SK-N-SH (cell line): ENCODE measurements around the gene SCYL2. TPM values are rescaled to one million over a fixed set of nuclear protein-coding genes. Genes with fewer than 3 reads are reported as not detected.
A peak's percentile ranks its signal among the peaks of the same experiment; 100 is the strongest.

Source experiments
- CTCF ChIA-PET: fragments of 300-600, 350-600 bp; formaldehyde crosslinking; extraction: SDS; loops from one replicate; lab custom pipeline; 2021; lab: Yijun Ruan, JAX
- POLR2A ChIA-PET: fragments of 350-600 bp; sonication (Branson Sonifier 250); formaldehyde crosslinking; extraction: SDS; loops from one replicate; lab custom pipeline; 2020; ENCODE audit warnings: antibody characterized with exemption, inconsistent platforms; lab: Yijun Ruan, JAX
- DNase-seq: peaks from one replicate; pipeline ENCODE4 v3.0.0; 2012
- H2AFZ ChIP-seq: fragments of 200-600 bp; sonication (generic); 2 replicates; pipeline ENCODE4 v1.8.1; 2016; ENCODE audit warnings: antibody characterized with exemption, mild to moderate bottlenecking, low read depth
- H3F3A ChIP-seq: fragments of 200-600 bp; sonication (generic); replicated peaks from 2 replicates; pipeline ENCODE3; 2016; ENCODE audit warnings: antibody characterized with exemption, mild to moderate bottlenecking; ENCODE audit not compliant: insufficient read depth
- H3K27ac ChIP-seq, 2 experiments: fragments of 200-500 bp in 1 of 2; fragments of 200-600 bp in 1 of 2; sonication (Bioruptor generic) in 1 of 2; sonication (generic), shearing (Covaris generic) in 1 of 2; 2 replicates each; pipeline versions ENCODE4 v1.5.1 to v1.6.1; 2014 to 2016; ENCODE audit warnings: low read depth in 2 of 2, inconsistent platforms in 1 of 2, low read length in 1 of 2, mild to moderate bottlenecking in 1 of 2, mixed read lengths in 1 of 2
- H3K27me3 ChIP-seq: fragments of 200-600 bp; sonication (generic), shearing (Covaris generic); 2 replicates; pipeline ENCODE4 v1.6.1; 2016; ENCODE audit warnings: mixed run types; ENCODE audit not compliant: insufficient read depth
- H3K36me3 ChIP-seq, 2 experiments: fragments of 200-500 bp in 1 of 2; fragments of 200-600 bp in 1 of 2; sonication (Bioruptor generic) in 1 of 2; sonication (generic) in 1 of 2; replicated peaks in 1 of 2; 2 replicates each; pipeline versions ENCODE3 to v1.5.1; 2014 to 2016; ENCODE audit warnings: low read length in 1 of 2, mild to moderate bottlenecking in 1 of 2; ENCODE audit not compliant: insufficient read depth in 2 of 2, control insufficient read depth in 1 of 2
- H3K4me1 ChIP-seq, 2 experiments: fragments of 200-500 bp in 1 of 2; fragments of 200-600 bp in 1 of 2; sonication (Bioruptor generic) in 1 of 2; sonication (generic), shearing (Covaris generic) in 1 of 2; 2 replicates each; pipeline versions ENCODE4 v1.5.1 to v1.6.1; 2014 to 2016; ENCODE audit warnings: low read depth in 1 of 2, low read length in 1 of 2, mixed run types in 1 of 2; ENCODE audit not compliant: insufficient read depth in 2 of 2, control insufficient read depth in 1 of 2
- H3K4me2 ChIP-seq: fragments of 200-600 bp; sonication (generic), shearing (Covaris generic); 2 replicates; pipeline ENCODE4 v1.6.1; 2017; ENCODE audit warnings: mixed run types
- H3K4me3 ChIP-seq, 2 experiments: fragments of 200-500 bp in 1 of 2; fragments of 200-600 bp in 1 of 2; sonication (Bioruptor generic) in 1 of 2; sonication (generic), shearing (Covaris generic) in 1 of 2; 2 replicates each; pipeline versions ENCODE4 v1.5.1 to v1.8.1; 2014 to 2016; ENCODE audit warnings: low read depth in 2 of 2, inconsistent platforms in 1 of 2, low read length in 1 of 2, mild to moderate bottlenecking in 1 of 2, mixed read lengths in 1 of 2, moderate library complexity in 1 of 2
- H3K79me2 ChIP-seq: fragments of 200-600 bp; sonication (generic); 2 replicates; pipeline ENCODE4 v1.8.1; 2017; ENCODE audit warnings: mild to moderate bottlenecking; ENCODE audit not compliant: insufficient read depth
- H3K9ac ChIP-seq: fragments of 200-600 bp; sonication (generic); 2 replicates; pipeline ENCODE4 v1.6.1; 2017; ENCODE audit warnings: mixed run types
- H3K9me2 ChIP-seq: fragments of 200-600 bp; sonication (generic); 2 replicates; pipeline ENCODE4 v1.6.1; 2017; ENCODE audit warnings: mixed run types
- H3K9me3 ChIP-seq: fragments of 200-600 bp; sonication (generic); 2 replicates; pipeline ENCODE4 v1.6.1; 2017; ENCODE audit warnings: mixed run types, mild to moderate bottlenecking, moderate library complexity
- H4K20me1 ChIP-seq: fragments of 200-600 bp; sonication (generic); 2 replicates; pipeline ENCODE4 v1.6.1; 2017; ENCODE audit warnings: mild to moderate bottlenecking, mixed run types; ENCODE audit not compliant: insufficient read depth
- CHD2 ChIP-seq: fragments of 150-350 bp; IDR thresholded peaks from 2 replicates; pipeline ENCODE4 v1.6.1; 2018; ENCODE audit warnings: low read length; ENCODE audit not compliant: partially characterized antibody
- CTCF ChIP-seq: fragments of 200-600 bp; sonication (generic); IDR thresholded peaks from 2 replicates; pipeline ENCODE4 v1.6.1; 2017; ENCODE audit warnings: antibody characterized with exemption, mild to moderate bottlenecking, moderate library complexity
- ELF1 ChIP-seq: IDR thresholded peaks from 2 replicates; pipeline ENCODE4 v1.4.0; 2012
- FOSL2 ChIP-seq: IDR thresholded peaks from 2 replicates; pipeline ENCODE4 v1.4.0; 2012; ENCODE audit warnings: low read depth, mild to moderate bottlenecking, moderate library complexity, borderline replicate concordance
- FOXM1 ChIP-seq: IDR thresholded peaks from 2 replicates; pipeline ENCODE4 v1.4.0; 2012; ENCODE audit warnings: low read depth, mild to moderate bottlenecking
- GABPA ChIP-seq: IDR thresholded peaks from 2 replicates; pipeline ENCODE4 v1.4.0; 2012; ENCODE audit warnings: low read depth, mild to moderate bottlenecking
- GATA2 ChIP-seq: sonication (generic); formaldehyde crosslinking; IDR thresholded peaks from 2 replicates; pipeline ENCODE4 v1.5.0; 2020; ENCODE audit warnings: mild to moderate bottlenecking, missing genetic modification reagents
- IRF3 ChIP-seq: fragments of 150-350 bp; IDR thresholded peaks from 2 replicates; pipeline ENCODE4 v1.6.1; 2016; ENCODE audit warnings: mild to moderate bottlenecking, low read depth, low read length
- MXI1 ChIP-seq: IDR thresholded peaks from 2 replicates; pipeline ENCODE4 v1.6.1; 2012; ENCODE audit warnings: mild to moderate bottlenecking, low read depth, low read length, improper control_type of control experiment
- NFIC ChIP-seq: IDR thresholded peaks from 2 replicates; pipeline ENCODE4 v1.4.0; 2012; ENCODE audit warnings: borderline replicate concordance
- PBX3 ChIP-seq: IDR thresholded peaks from 2 replicates; pipeline ENCODE4; 2012
- POLR2AphosphoS5 ChIP-seq: IDR thresholded peaks from 2 replicates; pipeline ENCODE4 v1.6.1; 2012; ENCODE audit warnings: low read depth, low read length
- RAD21 ChIP-seq: IDR thresholded peaks from 2 replicates; pipeline ENCODE4 v1.6.1; 2012; ENCODE audit warnings: mild to moderate bottlenecking, low read length
- RCOR1 ChIP-seq: fragments of 150-350 bp; IDR thresholded peaks from 2 replicates; pipeline ENCODE4 v1.6.1; 2017; ENCODE audit warnings: antibody characterized with exemption, low read length
- RFX5 ChIP-seq: IDR thresholded peaks from 2 replicates; pipeline ENCODE4 v1.6.1; 2012; ENCODE audit warnings: mild to moderate bottlenecking, improper control_type of control experiment, low read length
- RXRA ChIP-seq: IDR thresholded peaks from 2 replicates; pipeline ENCODE4 v1.4.0; 2012; ENCODE audit warnings: low read depth, mild to moderate bottlenecking, borderline replicate concordance
- SIN3A ChIP-seq: IDR thresholded peaks from 2 replicates; pipeline ENCODE4 v1.6.1; 2012; ENCODE audit warnings: low read depth, mild to moderate bottlenecking, low read length, moderate library complexity, borderline replicate concordance
- SMC3 ChIP-seq: IDR thresholded peaks from 2 replicates; pipeline ENCODE4 v1.6.1; 2012; ENCODE audit warnings: low read depth, low read length, improper control_type of control experiment
- TAF1 ChIP-seq: IDR thresholded peaks from 2 replicates; pipeline ENCODE4 v1.6.1; 2012; ENCODE audit warnings: low read depth, mild to moderate bottlenecking, low read length, moderate library complexity, borderline replicate concordance
- USF1 ChIP-seq: IDR thresholded peaks from 2 replicates; pipeline ENCODE4 v1.4.0; 2012; ENCODE audit warnings: low read depth, borderline replicate concordance
- YY1 ChIP-seq: IDR thresholded peaks from 2 replicates; pipeline ENCODE4 v1.4.0; 2012; ENCODE audit warnings: low read depth, mild to moderate bottlenecking
- WGBS: methylation state at CpG from one replicate; pipeline ENCODE4 v1.1.6; 2017; ENCODE audit warnings: low lambda C conversion rate; 5-methylcytosine and 5-hydroxymethylcytosine counted together
- polyA plus RNA-seq, 3 experiments: library from polyadenylated mRNA; depleted of rRNA; stranded (reverse); fragments of >200 nt; gene quantifications; 2 replicates each; pipeline ENCODE4 v1.2.3, GENCODE V29; 2012

The SCYL2 gene
- polyA plus RNA-seq (2012; rRNA removed), result 7.5 and 9.7 TPM in 2 replicates
- polyA plus RNA-seq (2012; cell fraction: cytosol; rRNA removed), result 13.2 and 15.5 TPM in 2 replicates
- polyA plus RNA-seq (2012; cell fraction: nucleus; rRNA removed), result 6.9 and 15.8 TPM in 2 replicates

- Histone ChIP-seq H3F3A (peaks cover 6% of the 10 kb centered on the region), H3K79me2 (peaks cover 47% of the 10 kb centered on the region), H4K20me1 (peaks cover 26% of the 10 kb centered on the region), H3K4me2 (peak within 1 kb of the TSS; percentile 84), H3K27ac (peak within 1 kb of the TSS; percentile 89 to 93), H3K27me3 (no peaks in the 10 kb centered on the region), H2AFZ (peak within 1 kb of the TSS; percentile 95), H3K4me3 (peak within 1 kb of the TSS; percentile 79 to 88), H3K9ac (peak within 1 kb of the TSS; percentile 91), H3K9me2 (no peaks in the 10 kb centered on the region), H3K36me3 (peaks cover 2 to 3% of the 10 kb centered on the region in 2 experiments), H3K4me1 (peaks cover 12 to 13% of the 10 kb centered on the region in 2 experiments; a peak in 3 of 4 replicates), H3K9me3 (no peaks in the 10 kb centered on the region)
- TF ChIP-seq GABPA (peak; percentile 79), PBX3 (peak; percentile 77), RCOR1 (no peak), CTCF (no peak), USF1 (peak; percentile 3; the same call in 1 of the 2 replicates), MXI1 (peak; percentile 38), POLR2AphosphoS5 (no peak), RFX5 (0 out of 2 replicates have a peak, but pooled peaks have one; percentile 51), SIN3A (peak; percentile 41), RAD21 (no peak), FOSL2 (no peak), SMC3 (no peak), RXRA (no peak), CHD2 (peak; percentile 2), GATA2 (CRISPR knock-in tag) (no peak), IRF3 (no peak), FOXM1 (no peak), ELF1 (no peak), NFIC (peak; percentile 47), TAF1 (peak; percentile 59), YY1 (peak; percentile 54; the same call in 1 of the 2 replicates)
- WGBS, result 2% methylated on average over 24 of the region's 62 CpGs
- POLR2A ChIA-PET, result interaction anchor here (0.6 to 2.1 kb wide), 3 partner anchors 12 to 1597 kb away, joined by 3 to 11 read pairs (median 3); partner anchors contain the start of gene ACTR6
- peak; percentile 94 for DNase-seq
- CTCF ChIA-PET, result interaction anchor here (0.8 to 1.0 kb wide), 2 partner anchors 48 to 288 kb away, joined by 4 read pairs; no protein-coding TSS in a partner anchor
Measured at GRCh38 chr12:100266835-100267602, at the start of gene SCYL2, which contains the start of gene DEPDC4. SCYL2 (plus strand) TSS chr12:100267177; CDS start chr12:100282971, 15,794 bp downstream. DEPDC4 (minus strand) TSS chr12:100267079; CDS start chr12:100267076, 3 bp downstream.
